ENCODE results near the gene ZNF808.

DNA sequence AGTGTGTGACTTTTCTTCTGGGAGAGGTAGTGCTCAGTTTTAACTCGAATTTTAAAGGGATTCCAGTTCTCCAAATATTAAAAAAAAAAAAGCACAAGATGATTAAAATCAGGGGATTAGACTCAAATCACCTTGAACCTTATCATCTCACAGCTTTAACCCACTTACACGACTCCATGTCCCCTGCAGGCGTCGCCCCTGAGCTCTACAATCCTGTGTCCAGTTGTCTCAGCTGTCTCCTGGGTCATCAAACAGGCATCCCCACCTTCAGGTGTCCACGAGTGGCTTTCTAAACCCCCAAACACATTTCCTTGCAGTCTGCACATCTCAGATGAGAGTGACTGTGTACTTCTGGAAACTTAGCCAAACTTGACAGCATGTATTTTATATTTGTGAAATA, 14.1 kb downstream of the ZNF808 start:
- TF ChIP-seq POLR2A (IDR thresholded peaks at IDR 0.05) = no peak
- TF ChIP-seq CTCF (IDR thresholded peaks at IDR 0.05) = no peak

Measured in right lobe of liver (tissue), 4 donors.